SK-N-SH (cell line): ENCODE measurements around the gene RANBP9. TPM values are rescaled to one million over a fixed set of nuclear protein-coding genes. Genes with fewer than 3 reads are reported as not detected.

Experiments used
- CTCF ChIA-PET: fragments of 300-600, 350-600 bp; formaldehyde crosslinking; extraction: SDS; loops from one replicate; lab custom pipeline; 2021; lab: Yijun Ruan, JAX
- POLR2A ChIA-PET: fragments of 350-600 bp; sonication (Branson Sonifier 250); formaldehyde crosslinking; extraction: SDS; loops from one replicate; lab custom pipeline; 2020; ENCODE audit warnings: antibody characterized with exemption, inconsistent platforms; lab: Yijun Ruan, JAX
- DNase-seq: peaks from one replicate; pipeline ENCODE4 v3.0.0; 2012
- H2AFZ ChIP-seq: fragments of 200-600 bp; sonication (generic); 2 replicates; pipeline ENCODE4 v1.8.1; 2016; ENCODE audit warnings: antibody characterized with exemption, mild to moderate bottlenecking, low read depth
- H3F3A ChIP-seq: fragments of 200-600 bp; sonication (generic); replicated peaks from 2 replicates; pipeline ENCODE3; 2016; ENCODE audit warnings: antibody characterized with exemption, mild to moderate bottlenecking; ENCODE audit not compliant: insufficient read depth
- H3K27ac ChIP-seq, 2 experiments: fragments of 200-500 bp in 1 of 2; fragments of 200-600 bp in 1 of 2; sonication (Bioruptor generic) in 1 of 2; sonication (generic), shearing (Covaris generic) in 1 of 2; 2 replicates each; pipeline versions ENCODE4 v1.5.1 to v1.6.1; 2014 to 2016; ENCODE audit warnings: low read depth in 2 of 2, inconsistent platforms in 1 of 2, low read length in 1 of 2, mild to moderate bottlenecking in 1 of 2, mixed read lengths in 1 of 2
- H3K27me3 ChIP-seq: fragments of 200-600 bp; sonication (generic), shearing (Covaris generic); 2 replicates; pipeline ENCODE4 v1.6.1; 2016; ENCODE audit warnings: mixed run types; ENCODE audit not compliant: insufficient read depth
- H3K36me3 ChIP-seq, 2 experiments: fragments of 200-500 bp in 1 of 2; fragments of 200-600 bp in 1 of 2; sonication (Bioruptor generic) in 1 of 2; sonication (generic) in 1 of 2; replicated peaks in 1 of 2; 2 replicates each; pipeline versions ENCODE3 to v1.5.1; 2014 to 2016; ENCODE audit warnings: low read length in 1 of 2, mild to moderate bottlenecking in 1 of 2; ENCODE audit not compliant: insufficient read depth in 2 of 2, control insufficient read depth in 1 of 2
- H3K4me1 ChIP-seq, 2 experiments: fragments of 200-500 bp in 1 of 2; fragments of 200-600 bp in 1 of 2; sonication (Bioruptor generic) in 1 of 2; sonication (generic), shearing (Covaris generic) in 1 of 2; 2 replicates each; pipeline versions ENCODE4 v1.5.1 to v1.6.1; 2014 to 2016; ENCODE audit warnings: low read depth in 1 of 2, low read length in 1 of 2, mixed run types in 1 of 2; ENCODE audit not compliant: insufficient read depth in 2 of 2, control insufficient read depth in 1 of 2
- H3K4me2 ChIP-seq: fragments of 200-600 bp; sonication (generic), shearing (Covaris generic); 2 replicates; pipeline ENCODE4 v1.6.1; 2017; ENCODE audit warnings: mixed run types
- H3K4me3 ChIP-seq, 2 experiments: fragments of 200-500 bp in 1 of 2; fragments of 200-600 bp in 1 of 2; sonication (Bioruptor generic) in 1 of 2; sonication (generic), shearing (Covaris generic) in 1 of 2; 2 replicates each; pipeline versions ENCODE4 v1.5.1 to v1.8.1; 2014 to 2016; ENCODE audit warnings: low read depth in 2 of 2, inconsistent platforms in 1 of 2, low read length in 1 of 2, mild to moderate bottlenecking in 1 of 2, mixed read lengths in 1 of 2, moderate library complexity in 1 of 2
- H3K79me2 ChIP-seq: fragments of 200-600 bp; sonication (generic); 2 replicates; pipeline ENCODE4 v1.8.1; 2017; ENCODE audit warnings: mild to moderate bottlenecking; ENCODE audit not compliant: insufficient read depth
- H3K9ac ChIP-seq: fragments of 200-600 bp; sonication (generic); 2 replicates; pipeline ENCODE4 v1.6.1; 2017; ENCODE audit warnings: mixed run types
- H3K9me2 ChIP-seq: fragments of 200-600 bp; sonication (generic); 2 replicates; pipeline ENCODE4 v1.6.1; 2017; ENCODE audit warnings: mixed run types
- H3K9me3 ChIP-seq: fragments of 200-600 bp; sonication (generic); 2 replicates; pipeline ENCODE4 v1.6.1; 2017; ENCODE audit warnings: mixed run types, mild to moderate bottlenecking, moderate library complexity
- H4K20me1 ChIP-seq: fragments of 200-600 bp; sonication (generic); 2 replicates; pipeline ENCODE4 v1.6.1; 2017; ENCODE audit warnings: mild to moderate bottlenecking, mixed run types; ENCODE audit not compliant: insufficient read depth
- CTCF ChIP-seq: fragments of 200-600 bp; sonication (generic); IDR thresholded peaks from 2 replicates; pipeline ENCODE4 v1.6.1; 2017; ENCODE audit warnings: antibody characterized with exemption, mild to moderate bottlenecking, moderate library complexity
- ELF1 ChIP-seq: IDR thresholded peaks from 2 replicates; pipeline ENCODE4 v1.4.0; 2012
- MEF2A ChIP-seq: IDR thresholded peaks from 2 replicates; pipeline ENCODE4 v1.4.0; 2012; ENCODE audit warnings: low read depth, borderline replicate concordance
- RCOR1 ChIP-seq: fragments of 150-350 bp; IDR thresholded peaks from 2 replicates; pipeline ENCODE4 v1.6.1; 2017; ENCODE audit warnings: antibody characterized with exemption, low read length
- SIN3A ChIP-seq: IDR thresholded peaks from 2 replicates; pipeline ENCODE4 v1.6.1; 2012; ENCODE audit warnings: low read depth, mild to moderate bottlenecking, low read length, moderate library complexity, borderline replicate concordance
- TAF1 ChIP-seq: IDR thresholded peaks from 2 replicates; pipeline ENCODE4 v1.6.1; 2012; ENCODE audit warnings: low read depth, mild to moderate bottlenecking, low read length, moderate library complexity, borderline replicate concordance
- TCF12 ChIP-seq: IDR thresholded peaks from 2 replicates; pipeline ENCODE4 v1.4.0; 2012
- TEAD4 ChIP-seq: IDR thresholded peaks from 2 replicates; pipeline ENCODE4 v1.4.0; 2012; ENCODE audit warnings: mild to moderate bottlenecking, borderline replicate concordance; ENCODE audit not compliant: insufficient read depth
- ZBTB33 ChIP-seq: IDR thresholded peaks from 2 replicates; pipeline ENCODE4 v1.4.0; 2012; ENCODE audit warnings: low read depth, borderline replicate concordance
- WGBS: methylation state at CpG from one replicate; pipeline ENCODE4 v1.1.6; 2017; ENCODE audit warnings: low lambda C conversion rate; 5-methylcytosine and 5-hydroxymethylcytosine counted together
- polyA plus RNA-seq, 3 experiments: library from polyadenylated mRNA; depleted of rRNA; stranded (reverse); fragments of >200 nt; gene quantifications; 2 replicates each; pipeline ENCODE4 v1.2.3, GENCODE V29; 2012
- TF ChIP-seq, protein P1 (sequence below): IDR thresholded peaks from 2 replicates; pipeline ENCODE4 v1.6.1; 2012; ENCODE audit warnings: mild to moderate bottlenecking, low read depth, low read length, moderate library complexity
- TF ChIP-seq, protein P2 (sequence below): IDR thresholded peaks from 2 replicates; pipeline ENCODE4 v1.4.0; 2012; ENCODE audit warnings: low read depth, borderline replicate concordance
- TF ChIP-seq, protein P3 (sequence below): IDR thresholded peaks from 2 replicates; pipeline ENCODE4 v1.4.0; 2012; ENCODE audit warnings: low read depth

RANBP9 gene
- polyA plus RNA-seq, 1 of the 3 experiments (the other 2 are of a cell fraction): 20.4 TPM

- WGBS: 95% methylated on average over 2 of the region's 2 CpGs
- Histone ChIP-seq H3F3A (no peaks in the 10 kb centered on the region), H3K27ac (no peak overlapping the region), H3K9ac (no peak overlapping the region), H3K4me3 (no peak overlapping the region), H2AFZ (no peak overlapping the region), H3K9me2 (no peaks in the 10 kb centered on the region), H4K20me1 (no peaks in the 10 kb centered on the region), H3K27me3 (no peaks in the 10 kb centered on the region), H3K79me2 (no peaks in the 10 kb centered on the region), H3K4me2 (no peak overlapping the region), H3K36me3 (no peaks in the 10 kb centered on the region), H3K9me3 (no peaks in the 10 kb centered on the region), H3K4me1 (no peaks in the 10 kb centered on the region)
- POLR2A ChIA-PET: no interaction called here
- TF ChIP-seq CTCF: no peak
- TF ChIP-seq, protein P1, sequence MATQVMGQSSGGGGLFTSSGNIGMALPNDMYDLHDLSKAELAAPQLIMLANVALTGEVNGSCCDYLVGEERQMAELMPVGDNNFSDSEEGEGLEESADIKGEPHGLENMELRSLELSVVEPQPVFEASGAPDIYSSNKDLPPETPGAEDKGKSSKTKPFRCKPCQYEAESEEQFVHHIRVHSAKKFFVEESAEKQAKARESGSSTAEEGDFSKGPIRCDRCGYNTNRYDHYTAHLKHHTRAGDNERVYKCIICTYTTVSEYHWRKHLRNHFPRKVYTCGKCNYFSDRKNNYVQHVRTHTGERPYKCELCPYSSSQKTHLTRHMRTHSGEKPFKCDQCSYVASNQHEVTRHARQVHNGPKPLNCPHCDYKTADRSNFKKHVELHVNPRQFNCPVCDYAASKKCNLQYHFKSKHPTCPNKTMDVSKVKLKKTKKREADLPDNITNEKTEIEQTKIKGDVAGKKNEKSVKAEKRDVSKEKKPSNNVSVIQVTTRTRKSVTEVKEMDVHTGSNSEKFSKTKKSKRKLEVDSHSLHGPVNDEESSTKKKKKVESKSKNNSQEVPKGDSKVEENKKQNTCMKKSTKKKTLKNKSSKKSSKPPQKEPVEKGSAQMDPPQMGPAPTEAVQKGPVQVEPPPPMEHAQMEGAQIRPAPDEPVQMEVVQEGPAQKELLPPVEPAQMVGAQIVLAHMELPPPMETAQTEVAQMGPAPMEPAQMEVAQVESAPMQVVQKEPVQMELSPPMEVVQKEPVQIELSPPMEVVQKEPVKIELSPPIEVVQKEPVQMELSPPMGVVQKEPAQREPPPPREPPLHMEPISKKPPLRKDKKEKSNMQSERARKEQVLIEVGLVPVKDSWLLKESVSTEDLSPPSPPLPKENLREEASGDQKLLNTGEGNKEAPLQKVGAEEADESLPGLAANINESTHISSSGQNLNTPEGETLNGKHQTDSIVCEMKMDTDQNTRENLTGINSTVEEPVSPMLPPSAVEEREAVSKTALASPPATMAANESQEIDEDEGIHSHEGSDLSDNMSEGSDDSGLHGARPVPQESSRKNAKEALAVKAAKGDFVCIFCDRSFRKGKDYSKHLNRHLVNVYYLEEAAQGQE: no peak
- no peak for TF ChIP-seq SIN3A
- no peak for TF ChIP-seq ZBTB33
- no peak for TF ChIP-seq TAF1
- TF ChIP-seq, protein P2, sequence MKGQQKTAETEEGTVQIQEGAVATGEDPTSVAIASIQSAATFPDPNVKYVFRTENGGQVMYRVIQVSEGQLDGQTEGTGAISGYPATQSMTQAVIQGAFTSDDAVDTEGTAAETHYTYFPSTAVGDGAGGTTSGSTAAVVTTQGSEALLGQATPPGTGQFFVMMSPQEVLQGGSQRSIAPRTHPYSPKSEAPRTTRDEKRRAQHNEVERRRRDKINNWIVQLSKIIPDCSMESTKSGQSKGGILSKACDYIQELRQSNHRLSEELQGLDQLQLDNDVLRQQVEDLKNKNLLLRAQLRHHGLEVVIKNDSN: no peak
- no peak for TF ChIP-seq TEAD4
- no peak for TF ChIP-seq ELF1
- no peak for TF ChIP-seq MEF2A
- TF ChIP-seq TCF12: no peak
- TF ChIP-seq RCOR1: no peak
- TF ChIP-seq, protein P3, sequence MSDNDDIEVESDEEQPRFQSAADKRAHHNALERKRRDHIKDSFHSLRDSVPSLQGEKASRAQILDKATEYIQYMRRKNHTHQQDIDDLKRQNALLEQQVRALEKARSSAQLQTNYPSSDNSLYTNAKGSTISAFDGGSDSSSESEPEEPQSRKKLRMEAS: no peak
- CTCF ChIA-PET: no interaction called here
- DNase-seq: no peak
Measured at GRCh38 chr6:13735031-13735430, 23.4 kb upstream of the RANBP9 start.
